Keratinocyte (primary cell): Measurements from ENCODE around the gene RWDD1. TPM values are rescaled to one million over a fixed set of nuclear protein-coding genes. Genes with fewer than 3 reads are reported as not detected.
"Not testable (repeated sequence)": the region's sequence is repeated elsewhere in the genome, so short reads cannot be mapped to it uniquely, and the experiment has no call there.

Source experiments
- DNase-seq: peaks from one replicate; pipeline ENCODE4 v3.0.0-alpha.2; 2011; ENCODE audit warnings: low read depth, missing footprints, low spot score
- FAIRE-seq: peaks from 2 replicates; lab custom pipeline; 2011; peaks lifted over from hg19 to GRCh38; lab: Jason Lieb, UNC
- H2AFZ ChIP-seq: 2 replicates; pipeline ENCODE4 v1.6.0; 2012; ENCODE audit warnings: low read length, control low read depth, inconsistent platforms; ENCODE audit not compliant: control insufficient read depth
- H3K27ac ChIP-seq: 2 replicates; pipeline ENCODE4 v1.5.1; 2011; ENCODE audit warnings: low read length; ENCODE audit not compliant: control insufficient read depth, insufficient read depth
- H3K27me3 ChIP-seq: 3 replicates; pipeline ENCODE4 v1.6.0; 2011; ENCODE audit warnings: low read length; ENCODE audit not compliant: control insufficient read depth, insufficient read depth; ENCODE audit errors: extremely low read depth
- H3K36me3 ChIP-seq, 2 experiments: 2 replicates in 1 of 2; 3 replicates in 1 of 2; pipeline ENCODE4 v1.5.1; 2011; ENCODE audit warnings: low read length in 2 of 2, mild to moderate bottlenecking in 1 of 2; ENCODE audit not compliant: control insufficient read depth in 2 of 2, insufficient read depth in 2 of 2; ENCODE audit errors: extremely low read depth in 1 of 2
- H3K4me1 ChIP-seq: 3 replicates; pipeline ENCODE4 v1.5.1; 2011; ENCODE audit warnings: low read length; ENCODE audit not compliant: control insufficient read depth, insufficient read depth; ENCODE audit errors: extremely low read depth
- H3K4me2 ChIP-seq: 3 replicates; pipeline ENCODE4 v1.6.0; 2011; ENCODE audit warnings: low read depth, low read length; ENCODE audit not compliant: control insufficient read depth, insufficient read depth; ENCODE audit errors: extremely low read depth
- H3K4me3 ChIP-seq, 3 experiments: fragments of 200-600 bp in 1 of 3; sonication (generic) in 1 of 3; 2 replicates in 2 of 3; 3 replicates in 1 of 3; pipeline ENCODE4 v1.5.1; 2011 to 2016; ENCODE audit warnings: low read length in 3 of 3, mild to moderate bottlenecking in 3 of 3, control low read depth in 2 of 3, inconsistent platforms in 1 of 3, low read depth in 1 of 3, mixed read lengths in 1 of 3, mixed run types in 1 of 3, moderate library complexity in 1 of 3; ENCODE audit not compliant: control insufficient read depth in 2 of 3, insufficient read depth in 2 of 3; ENCODE audit errors: extremely low read depth in 1 of 3
- H3K79me2 ChIP-seq: 2 replicates; pipeline ENCODE4 v1.6.0; 2012; ENCODE audit warnings: low read length; ENCODE audit not compliant: control insufficient read depth, insufficient read depth
- H3K9ac ChIP-seq: 3 replicates; pipeline ENCODE4 v1.6.0; 2011; ENCODE audit warnings: low read length; ENCODE audit not compliant: control insufficient read depth, insufficient read depth; ENCODE audit errors: extremely low read depth
- H3K9me1 ChIP-seq: 3 replicates; pipeline ENCODE4 v1.6.0; 2011; ENCODE audit warnings: low read length; ENCODE audit not compliant: control insufficient read depth, insufficient read depth; ENCODE audit errors: extremely low read depth
- H3K9me3 ChIP-seq: 2 replicates; pipeline ENCODE4 v1.5.1; 2012; ENCODE audit warnings: low read depth, low read length; ENCODE audit not compliant: control insufficient read depth
- H4K20me1 ChIP-seq: 3 replicates; pipeline ENCODE4 v1.6.0; 2011; ENCODE audit warnings: low read length; ENCODE audit not compliant: control insufficient read depth, insufficient read depth; ENCODE audit errors: extremely low read depth
- EZH2 ChIP-seq: IDR thresholded peaks from one replicate; pipeline ENCODE4 v1.6.1; 2012; ENCODE audit warnings: inconsistent platforms, mild to moderate bottlenecking, low read length, moderate library complexity
- dilution Hi-C: fragments of 300-500 bp; cut with MboI; formaldehyde crosslinking; loops from one replicate; pipeline ENCODE4 v1.7.0; 2020; ENCODE audit warnings: low sequenced_read_pairs; ENCODE audit not compliant: extremely low pct_ligation_motif_present
- polyA plus RNA-seq, 5 experiments: library from polyadenylated mRNA; depleted of rRNA in 3 of 5; stranded (reverse) in 3 of 5; stranded (forward) in 1 of 5; unstranded in 1 of 5; fragments of >200 nt; gene quantifications; 1 replicate in 1 of 5; 2 replicates in 3 of 5; 3 replicates in 1 of 5; pipeline versions ENCODE4 v1.2.1 to v1.2.3, GENCODE V29; 2011 to 2012; ENCODE audit warnings: missing spikeins in 2 of 5, low read depth in 1 of 5, low replicate concordance in 1 of 5
- TF ChIP-seq, protein P1 (sequence below), 3 experiments: IDR thresholded peaks in 1 of 3; conservative IDR thresholded peaks in 1 of 3; optimal IDR thresholded peaks in 1 of 3; 2 replicates in 2 of 3; 3 replicates in 1 of 3; pipeline versions ENCODE3 to v1.5.1; 2011; ENCODE audit warnings: low read length in 3 of 3, mild to moderate bottlenecking in 3 of 3, moderate library complexity in 2 of 3, control low read depth in 1 of 3, inconsistent platforms in 1 of 3; ENCODE audit not compliant: insufficient read depth in 2 of 3; ENCODE audit errors: extremely low read depth in 1 of 3

The RWDD1 gene
- polyA plus RNA-seq, 1 donor (not counting 4 experiments of a cell fraction or from before 2014, with no cell fraction given) = 61.7 TPM

DNA sequence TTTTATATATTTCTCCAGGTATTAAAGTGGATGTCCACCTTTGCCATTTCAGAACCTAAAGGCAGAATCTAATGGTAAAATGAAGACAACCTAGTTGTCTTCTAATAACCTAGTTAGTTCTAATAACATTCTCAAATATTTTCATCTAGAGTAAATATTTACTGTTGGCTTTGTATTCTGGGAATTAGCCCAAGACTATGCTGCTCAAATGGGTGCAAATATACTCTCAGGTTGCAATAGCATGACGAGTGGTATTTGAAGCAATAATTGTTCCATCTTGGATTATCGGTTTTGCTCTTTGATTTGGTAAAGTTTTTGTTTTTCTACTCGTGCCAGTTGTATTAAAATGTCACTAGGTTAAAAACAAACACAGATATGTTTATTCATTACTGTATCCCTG, 23.9 kb downstream of the RWDD1 start:
- Histone ChIP-seq H3K79me2 (no peaks in the 10 kb centered on the region), H3K4me2 (no peak overlapping the region), H3K9me1 (no peaks in the 10 kb centered on the region), H3K27me3 (no peaks in the 10 kb centered on the region), H3K27ac (no peak overlapping the region), H4K20me1 (no peaks in the 10 kb centered on the region), H3K4me1 (no peaks in the 10 kb centered on the region), H3K9me3 (no peaks in the 10 kb centered on the region), H3K36me3 (peaks cover 10 to 11% of the 10 kb centered on the region in 2 experiments), H2AFZ (no peak overlapping the region), H3K9ac (no peak overlapping the region), H3K4me3 (no peak overlapping the region)
- TF ChIP-seq, protein P1, sequence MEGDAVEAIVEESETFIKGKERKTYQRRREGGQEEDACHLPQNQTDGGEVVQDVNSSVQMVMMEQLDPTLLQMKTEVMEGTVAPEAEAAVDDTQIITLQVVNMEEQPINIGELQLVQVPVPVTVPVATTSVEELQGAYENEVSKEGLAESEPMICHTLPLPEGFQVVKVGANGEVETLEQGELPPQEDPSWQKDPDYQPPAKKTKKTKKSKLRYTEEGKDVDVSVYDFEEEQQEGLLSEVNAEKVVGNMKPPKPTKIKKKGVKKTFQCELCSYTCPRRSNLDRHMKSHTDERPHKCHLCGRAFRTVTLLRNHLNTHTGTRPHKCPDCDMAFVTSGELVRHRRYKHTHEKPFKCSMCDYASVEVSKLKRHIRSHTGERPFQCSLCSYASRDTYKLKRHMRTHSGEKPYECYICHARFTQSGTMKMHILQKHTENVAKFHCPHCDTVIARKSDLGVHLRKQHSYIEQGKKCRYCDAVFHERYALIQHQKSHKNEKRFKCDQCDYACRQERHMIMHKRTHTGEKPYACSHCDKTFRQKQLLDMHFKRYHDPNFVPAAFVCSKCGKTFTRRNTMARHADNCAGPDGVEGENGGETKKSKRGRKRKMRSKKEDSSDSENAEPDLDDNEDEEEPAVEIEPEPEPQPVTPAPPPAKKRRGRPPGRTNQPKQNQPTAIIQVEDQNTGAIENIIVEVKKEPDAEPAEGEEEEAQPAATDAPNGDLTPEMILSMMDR (optimal IDR thresholded peaks at IDR 0.05 in 1 of 3, IDR thresholded peaks at IDR 0.05 in 1 of 3, conservative IDR thresholded peaks at IDR 0.05 in 1 of 3; ENCODE audit: extremely low read depth in 1 of 3, insufficient read depth in 2 of 3, low read length in 3 of 3) = no peak
- TF ChIP-seq EZH2 = no peak
- FAIRE-seq (no peak), DNase-seq (no peak)
- dilution Hi-C loops = no loop called here

DNA sequence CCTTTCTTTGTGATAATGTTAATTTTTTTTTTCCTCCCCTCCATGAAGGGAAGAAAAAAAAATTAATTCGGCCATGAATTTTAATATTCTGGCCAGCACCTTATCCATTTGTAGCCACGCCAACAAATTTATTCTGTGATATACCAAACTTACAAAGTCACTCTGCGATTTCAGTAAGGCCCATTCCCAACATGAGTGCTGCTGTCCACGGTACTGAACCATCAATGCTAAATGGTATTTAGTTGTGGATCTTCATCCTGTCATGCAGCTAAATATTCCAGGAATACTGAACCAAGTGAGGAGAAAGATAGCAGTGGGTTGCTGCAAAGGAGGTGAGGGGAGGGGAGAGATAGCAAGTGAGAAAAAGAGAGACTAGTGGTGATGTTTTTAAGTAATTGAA, 25.5 kb downstream of the RWDD1 start:
- H3K9me1 ChIP-seq = no peaks in the 10 kb centered on the region
- no peaks in the 10 kb centered on the region for H3K4me1 ChIP-seq
- H3K79me2 ChIP-seq = no peaks in the 10 kb centered on the region
- H3K4me3 ChIP-seq = no peak overlapping the region
- no peaks in the 10 kb centered on the region for H4K20me1 ChIP-seq
- no peaks in the 10 kb centered on the region for H3K27me3 ChIP-seq
- no peak for TF ChIP-seq EZH2
- TF ChIP-seq, protein P1 (optimal IDR thresholded peaks at IDR 0.05 in 1 of 3, IDR thresholded peaks at IDR 0.05 in 1 of 3, conservative IDR thresholded peaks at IDR 0.05 in 1 of 3; ENCODE audit: extremely low read depth in 1 of 3, insufficient read depth in 2 of 3, low read length in 3 of 3) = no peak
- no peaks in the 10 kb centered on the region for H3K9me3 ChIP-seq
- FAIRE-seq = no peak
- H3K27ac ChIP-seq = no peak overlapping the region
- dilution Hi-C loops = no loop called here
- H3K9ac ChIP-seq = no peak overlapping the region
- H2AFZ ChIP-seq = no peak overlapping the region
- H3K4me2 ChIP-seq = no peak overlapping the region
- no peak for DNase-seq
- peaks cover 4 to 7% of the 10 kb centered on the region in 2 experiments for H3K36me3 ChIP-seq

DNA sequence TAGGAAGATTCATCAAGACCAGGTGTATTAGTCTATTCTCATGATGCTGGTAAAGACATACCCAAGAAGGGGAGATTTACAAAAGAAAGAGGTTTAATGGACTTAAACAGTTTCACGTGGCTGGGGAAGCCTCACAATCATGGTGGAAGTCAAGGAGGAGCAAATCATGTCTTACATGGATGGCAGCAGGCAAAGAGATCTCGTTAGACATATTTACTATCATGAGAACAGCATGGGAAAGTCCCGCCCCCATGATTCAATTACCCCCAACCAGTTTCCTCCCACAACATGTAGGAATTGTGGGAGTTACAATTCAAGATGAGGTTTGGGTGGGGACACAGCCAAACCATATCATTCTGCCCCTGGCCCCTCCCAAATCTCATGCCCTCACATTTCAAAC, 32.6 kb downstream of the RWDD1 start:
- H3K4me3 ChIP-seq, H3K9ac ChIP-seq, H3K9me3 ChIP-seq, DNase-seq, FAIRE-seq, H3K27me3 ChIP-seq, H4K20me1 ChIP-seq, H2AFZ ChIP-seq, dilution Hi-C loops, H3K4me2 ChIP-seq, H3K27ac ChIP-seq, H3K9me1 ChIP-seq, H3K79me2 ChIP-seq, H3K36me3 ChIP-seq, H3K4me1 ChIP-seq: not testable (repeated sequence)

DNA sequence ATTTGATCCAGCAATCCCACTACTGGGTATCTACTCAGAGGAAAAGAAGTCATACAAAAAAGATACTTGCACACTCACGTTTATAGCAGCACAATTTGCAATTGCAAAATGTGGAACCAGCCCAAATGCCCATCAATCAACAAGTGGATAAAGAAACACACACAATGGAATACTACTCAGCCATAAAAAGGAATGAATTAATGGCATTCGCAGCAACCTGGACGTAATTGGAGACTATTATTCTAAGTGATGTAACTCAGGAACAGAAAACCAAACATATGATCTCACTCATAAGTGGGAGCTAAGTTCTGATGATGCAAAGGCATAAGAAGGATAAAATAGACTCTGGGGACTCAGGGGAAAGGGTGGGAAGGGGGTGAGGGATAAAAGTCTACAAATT, 33.6 kb downstream of the RWDD1 start:
- dilution Hi-C loops = not testable (repeated sequence)

More for the DNA sequence above, 33.6 kb downstream of the RWDD1 start:
- FAIRE-seq, H3K9ac ChIP-seq, H4K20me1 ChIP-seq, DNase-seq, H3K4me1 ChIP-seq, H3K79me2 ChIP-seq, H3K9me1 ChIP-seq, H3K9me3 ChIP-seq, H2AFZ ChIP-seq, H3K4me2 ChIP-seq, H3K27me3 ChIP-seq, H3K36me3 ChIP-seq, H3K4me3 ChIP-seq, H3K27ac ChIP-seq: not testable (repeated sequence)
